SIG-M5 treated with dmso at 0.1 percent for 504 hours (cell line): ENCODE measurements around the gene TMEM203.

ENCODE experiments used
- DNase-seq: peaks from one replicate; lab custom pipeline; 2025; ENCODE audit not compliant: unreplicated experiment; lab: John Stamatoyannopoulos, UW

Gene TMEM203

GRCh38 chr9:137182836-137183235 lies 22.6 kb downstream of the TMEM203 start:
- no peak for DNase-seq

- no peak for DNase-seq
These were observed 23.8 kb downstream of the TMEM203 start for GRCh38 chr9:137181680-137182079.

- no peak for DNase-seq
These were observed 25.0 kb downstream of the TMEM203 start for GRCh38 chr9:137180491-137180890.

GRCh38 chr9:137179761-137180160 lies 25.7 kb downstream of the TMEM203 start:
- DNase-seq: no peak

GRCh38 chr9:137178939-137179630 lies 26.4 kb downstream of the TMEM203 start:
- DNase-seq: no peak

GRCh38 chr9:137178201-137178938 lies 27.1 kb downstream of the TMEM203 start:
- DNase-seq: no peak

GRCh38 chr9:137176302-137177182 lies 28.9 kb downstream of the TMEM203 start:
- peak; percentile 34 for DNase-seq

- no peak for DNase-seq
These were observed 30.0 kb downstream of the TMEM203 start for GRCh38 chr9:137175345-137175961.

- DNase-seq: no peak
These were observed 30.6 kb downstream of the TMEM203 start for GRCh38 chr9:137174722-137175293.

GRCh38 chr9:137173796-137174664 lies 31.4 kb downstream of the TMEM203 start:
- DNase-seq: no peak

GRCh38 chr9:137172901-137173795 lies 32.3 kb downstream of the TMEM203 start:
- DNase-seq: no peak

GRCh38 chr9:137171149-137171900 lies 34.1 kb downstream of the TMEM203 start:
- no peak for DNase-seq

- no peak for DNase-seq
These were observed 34.8 kb downstream of the TMEM203 start for GRCh38 chr9:137170486-137171148.

- DNase-seq: no peak
These were observed 35.5 kb downstream of the TMEM203 start, which contains the start of gene LRRC26 for GRCh38 chr9:137169896-137170358. Gene LRRC26, minus strand, starts transcription at chr9:137170051. Its CDS starts 108 bp downstream, at chr9:137169943.

GRCh38 chr9:137168904-137169856 lies 36.3 kb downstream of the TMEM203 start:
- DNase-seq: peak; percentile 40

- DNase-seq: no peak
These were observed 36.9 kb downstream of the TMEM203 start for GRCh38 chr9:137168573-137168903.
